ENCODE data around the gene MAPRE3. TPM values are rescaled to one million over a fixed set of nuclear protein-coding genes. Genes with fewer than 3 reads are reported as not detected.

MAPRE3 gene
- total and polyA plus RNA-seq, 2 donors (not counting 1 experiment from before 2014, with no cell fraction given): 7.9 to 13.9 TPM

DNA sequence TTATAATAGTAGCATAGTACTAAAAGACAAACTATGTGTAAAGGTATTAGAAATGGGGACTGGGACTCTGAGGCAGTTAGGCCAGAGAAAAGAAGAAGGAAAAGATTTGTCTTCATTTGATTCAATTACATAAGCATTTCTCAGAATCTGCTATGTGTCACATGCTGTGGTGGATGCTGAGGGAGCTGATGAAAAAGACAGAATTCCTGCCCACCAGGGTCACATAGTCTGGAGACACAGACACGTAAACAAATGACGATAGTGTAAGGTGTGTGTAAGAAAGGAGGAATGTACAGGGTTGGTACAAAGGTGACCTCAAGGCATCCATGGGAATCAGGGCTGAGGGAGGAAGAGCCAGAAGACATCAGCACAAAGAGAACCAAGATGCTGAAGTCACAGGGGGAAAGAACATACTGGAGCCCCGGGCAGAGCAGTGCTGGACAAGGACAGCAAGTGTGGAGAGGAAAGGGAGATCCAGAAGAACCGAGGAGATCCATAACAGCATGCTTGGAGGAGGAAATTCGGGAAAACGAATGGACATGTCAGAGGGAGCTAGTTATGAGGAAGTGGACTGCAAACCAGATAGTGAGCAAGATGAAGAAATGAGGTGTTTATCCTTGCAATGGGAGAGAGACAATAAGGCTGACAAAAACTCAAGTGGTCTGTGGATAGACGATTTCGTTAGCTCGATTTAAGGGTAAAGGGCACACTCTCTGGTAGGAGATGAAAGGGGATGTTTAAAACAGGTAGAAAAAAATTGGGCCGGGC is 1.2 kb upstream of the MAPRE3 start:
- H3K9me3 ChIP-seq (ENCODE audit: control insufficient read depth, insufficient read depth, low read depth, low read length): no peaks in the 10 kb centered on the region
- DNase-seq (ENCODE audit: low read depth in 2 of 2): peak in 1 of 2 donors; percentile 79
- TF ChIP-seq, protein P1, sequence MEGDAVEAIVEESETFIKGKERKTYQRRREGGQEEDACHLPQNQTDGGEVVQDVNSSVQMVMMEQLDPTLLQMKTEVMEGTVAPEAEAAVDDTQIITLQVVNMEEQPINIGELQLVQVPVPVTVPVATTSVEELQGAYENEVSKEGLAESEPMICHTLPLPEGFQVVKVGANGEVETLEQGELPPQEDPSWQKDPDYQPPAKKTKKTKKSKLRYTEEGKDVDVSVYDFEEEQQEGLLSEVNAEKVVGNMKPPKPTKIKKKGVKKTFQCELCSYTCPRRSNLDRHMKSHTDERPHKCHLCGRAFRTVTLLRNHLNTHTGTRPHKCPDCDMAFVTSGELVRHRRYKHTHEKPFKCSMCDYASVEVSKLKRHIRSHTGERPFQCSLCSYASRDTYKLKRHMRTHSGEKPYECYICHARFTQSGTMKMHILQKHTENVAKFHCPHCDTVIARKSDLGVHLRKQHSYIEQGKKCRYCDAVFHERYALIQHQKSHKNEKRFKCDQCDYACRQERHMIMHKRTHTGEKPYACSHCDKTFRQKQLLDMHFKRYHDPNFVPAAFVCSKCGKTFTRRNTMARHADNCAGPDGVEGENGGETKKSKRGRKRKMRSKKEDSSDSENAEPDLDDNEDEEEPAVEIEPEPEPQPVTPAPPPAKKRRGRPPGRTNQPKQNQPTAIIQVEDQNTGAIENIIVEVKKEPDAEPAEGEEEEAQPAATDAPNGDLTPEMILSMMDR (conservative IDR thresholded peaks at IDR 0.05 in 1 of 2, IDR thresholded peaks at IDR 0.05 in 1 of 2; ENCODE audit: low read depth in 1 of 2, low read length in 2 of 2): no peak
- TF ChIP-seq EZH2 (IDR thresholded peaks at IDR 0.05; ENCODE audit: low read length, missing control alignments): no peak
- no peak overlapping the region for H3K4me3 ChIP-seq (replicated peaks in 1 of 4; ENCODE audit: control extremely low read depth in 1 of 4, insufficient read depth in 1 of 4, low read depth in 3 of 4, low read length in 4 of 4)
- H3K36me3 ChIP-seq (ENCODE audit: control insufficient read depth, insufficient read depth, low read length): no peaks in the 10 kb centered on the region
- H2AFZ ChIP-seq (ENCODE audit: low read length): no peak overlapping the region
- no peak overlapping the region for H3K9ac ChIP-seq (ENCODE audit: insufficient read depth, low read length)
- no peak overlapping the region for H3K27ac ChIP-seq (ENCODE audit: insufficient read depth, low read length)
- no peaks in the 10 kb centered on the region for H3K79me2 ChIP-seq (ENCODE audit: control insufficient read depth, insufficient read depth, low read length)
- H4K20me1 ChIP-seq (ENCODE audit: control insufficient read depth, extremely low read depth, insufficient read depth, low read length): no peaks in the 10 kb centered on the region
- H3K27me3 ChIP-seq (ENCODE audit: control insufficient read depth, insufficient read depth, low read length): peaks cover 17% of the 10 kb centered on the region
- no peak overlapping the region for H3K4me2 ChIP-seq (ENCODE audit: extremely low read depth, insufficient read depth, low read length)
- H3K4me1 ChIP-seq (ENCODE audit: control insufficient read depth, extremely low read depth, insufficient read depth, low read length): peaks cover 6% of the 10 kb centered on the region

GRCh38 chr2:26970928-26971627 is 641 bp downstream of the MAPRE3 start:
- H3K9me3 ChIP-seq (ENCODE audit: control insufficient read depth, insufficient read depth, low read depth, low read length): no peaks in the 10 kb centered on the region
- H3K79me2 ChIP-seq (ENCODE audit: control insufficient read depth, insufficient read depth, low read length): no peaks in the 10 kb centered on the region
- peak overlapping the region; percentile 40 for H3K27ac ChIP-seq (ENCODE audit: insufficient read depth, low read length)
- peak overlapping the region; percentile 74 for H3K9ac ChIP-seq (ENCODE audit: insufficient read depth, low read length)
- no peaks in the 10 kb centered on the region for H3K36me3 ChIP-seq (ENCODE audit: control insufficient read depth, insufficient read depth, low read length)
- peak; percentile 19 to 34 for DNase-seq (ENCODE audit: low read depth in 2 of 2)
- TF ChIP-seq EZH2 (IDR thresholded peaks at IDR 0.05; ENCODE audit: low read length, missing control alignments): no peak
- TF ChIP-seq, protein P1 (conservative IDR thresholded peaks at IDR 0.05 in 1 of 2, IDR thresholded peaks at IDR 0.05 in 1 of 2; ENCODE audit: low read depth in 1 of 2, low read length in 2 of 2): no peak
- H2AFZ ChIP-seq (ENCODE audit: low read length): peak overlapping the region; percentile 69
- peak overlapping the region; percentile 97 for H3K4me2 ChIP-seq (ENCODE audit: extremely low read depth, insufficient read depth, low read length)
- peak overlapping the region; percentile 60 to 91 (median 85) for H3K4me3 ChIP-seq (replicated peaks in 1 of 4; ENCODE audit: control extremely low read depth in 1 of 4, insufficient read depth in 1 of 4, low read depth in 3 of 4, low read length in 4 of 4)
- no peaks in the 10 kb centered on the region for H4K20me1 ChIP-seq (ENCODE audit: control insufficient read depth, extremely low read depth, insufficient read depth, low read length)
- peaks cover 17% of the 10 kb centered on the region for H3K27me3 ChIP-seq (ENCODE audit: control insufficient read depth, insufficient read depth, low read length)
- peaks cover 6% of the 10 kb centered on the region for H3K4me1 ChIP-seq (ENCODE audit: control insufficient read depth, extremely low read depth, insufficient read depth, low read length)

All from fibroblast of lung (primary cell).